Activated T-cell treated with anti-CD3 and anti-CD28 coated beads for 24 hours (primary cell): ENCODE data around the gene FAU.

Source experiments
- DNase-seq: peaks from one replicate; pipeline ENCODE4 v3.0.0-alpha.2; 2020; ENCODE audit warnings: low read depth

Gene FAU

DNA sequence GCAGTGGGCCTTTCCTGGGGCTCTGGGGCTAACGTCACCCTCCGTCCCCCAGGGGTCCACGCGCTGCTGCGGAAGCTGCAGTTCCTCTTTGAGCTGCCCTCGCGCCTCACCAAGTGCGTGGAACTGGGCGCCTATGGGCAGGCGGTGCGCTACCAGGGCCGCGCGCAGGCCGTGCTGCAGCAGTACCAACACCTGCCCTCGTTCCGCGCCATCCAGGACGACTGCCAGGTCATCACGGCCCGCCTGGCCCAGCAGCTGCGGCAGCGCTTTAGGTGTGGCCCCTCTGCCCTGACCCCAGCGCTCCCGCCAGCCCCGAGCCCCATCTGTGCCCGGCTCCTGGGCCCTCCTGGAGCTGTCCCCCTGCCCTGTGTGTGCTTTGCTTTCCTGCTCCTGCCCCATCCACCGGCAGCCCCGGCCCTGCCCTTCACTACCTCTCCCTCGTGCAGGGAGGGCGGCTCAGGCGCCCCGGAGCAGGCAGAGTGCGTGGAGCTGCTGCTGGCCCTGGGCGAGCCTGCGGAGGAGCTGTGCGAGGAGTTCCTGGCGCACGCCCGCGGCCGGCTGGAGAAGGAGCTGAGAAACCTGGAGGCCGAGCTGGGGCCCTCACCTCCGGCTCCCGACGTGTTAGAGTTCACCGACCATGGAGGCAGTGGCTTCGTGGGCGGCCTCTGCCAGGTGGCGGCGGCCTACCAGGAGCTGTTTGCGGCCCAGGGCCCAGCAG, 14.0 kb downstream of the FAU start:
- DNase-seq, result no peak

DNA sequence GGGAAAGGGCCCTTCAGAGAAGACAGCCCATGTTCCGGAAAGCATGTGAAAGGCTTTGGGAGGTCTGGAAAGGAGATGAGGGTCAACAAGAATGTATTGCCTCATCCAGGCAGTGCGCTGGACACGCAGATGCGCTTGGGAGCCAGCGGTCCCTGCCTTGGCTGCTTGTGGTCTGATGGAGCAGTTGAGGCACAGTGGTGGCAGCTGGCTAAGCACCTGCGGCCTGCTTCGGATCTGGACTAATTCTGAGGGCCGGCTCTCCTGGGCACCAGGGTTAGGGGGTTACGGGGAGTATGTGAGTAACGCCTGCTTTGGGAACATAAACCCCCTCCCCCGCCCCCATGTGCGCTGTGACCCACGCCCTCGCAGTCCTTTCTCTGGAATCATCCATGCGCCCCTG, 14.9 kb downstream of the FAU start:
- DNase-seq, result no peak

DNA sequence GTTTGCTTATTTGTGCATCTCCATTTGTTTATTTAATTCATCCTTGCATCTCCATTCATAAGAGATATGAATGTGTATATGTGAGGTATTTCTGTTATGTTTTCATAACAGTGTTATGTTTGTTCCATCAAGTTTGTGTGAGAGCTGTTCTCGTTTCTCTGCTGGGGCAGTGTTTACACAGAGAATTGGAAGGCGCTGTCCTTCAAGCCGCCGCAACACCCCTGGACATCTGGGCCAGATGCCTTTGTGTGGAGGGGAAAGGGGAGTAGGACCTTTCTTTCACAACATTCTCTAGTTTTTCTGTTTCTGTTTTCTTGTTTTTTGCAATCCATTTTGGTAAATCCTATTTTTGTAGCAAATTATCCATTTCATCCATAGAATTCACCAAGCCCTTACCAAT, 17.3 kb downstream of the FAU start:
- no peak for DNase-seq

DNA sequence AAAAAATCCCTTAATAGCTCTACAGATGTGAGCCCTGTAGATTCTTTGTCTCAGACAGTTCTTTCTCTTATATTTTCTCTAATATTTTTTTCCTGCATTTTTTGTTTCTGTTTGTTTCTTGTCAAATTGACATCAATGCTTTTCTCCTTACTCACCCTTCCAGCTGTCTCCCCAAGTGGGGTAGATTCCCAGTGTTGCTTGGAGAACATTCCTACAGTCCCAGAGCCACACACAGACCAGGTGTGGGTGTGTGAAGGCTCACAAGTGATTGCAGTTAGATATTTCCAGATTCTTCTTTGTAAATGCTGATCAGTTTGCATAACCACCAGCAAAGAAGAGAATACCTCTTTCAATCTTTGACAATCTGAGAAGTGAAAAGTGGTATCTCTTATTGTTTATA, 18.5 kb downstream of the FAU start:
- no peak for DNase-seq

DNA sequence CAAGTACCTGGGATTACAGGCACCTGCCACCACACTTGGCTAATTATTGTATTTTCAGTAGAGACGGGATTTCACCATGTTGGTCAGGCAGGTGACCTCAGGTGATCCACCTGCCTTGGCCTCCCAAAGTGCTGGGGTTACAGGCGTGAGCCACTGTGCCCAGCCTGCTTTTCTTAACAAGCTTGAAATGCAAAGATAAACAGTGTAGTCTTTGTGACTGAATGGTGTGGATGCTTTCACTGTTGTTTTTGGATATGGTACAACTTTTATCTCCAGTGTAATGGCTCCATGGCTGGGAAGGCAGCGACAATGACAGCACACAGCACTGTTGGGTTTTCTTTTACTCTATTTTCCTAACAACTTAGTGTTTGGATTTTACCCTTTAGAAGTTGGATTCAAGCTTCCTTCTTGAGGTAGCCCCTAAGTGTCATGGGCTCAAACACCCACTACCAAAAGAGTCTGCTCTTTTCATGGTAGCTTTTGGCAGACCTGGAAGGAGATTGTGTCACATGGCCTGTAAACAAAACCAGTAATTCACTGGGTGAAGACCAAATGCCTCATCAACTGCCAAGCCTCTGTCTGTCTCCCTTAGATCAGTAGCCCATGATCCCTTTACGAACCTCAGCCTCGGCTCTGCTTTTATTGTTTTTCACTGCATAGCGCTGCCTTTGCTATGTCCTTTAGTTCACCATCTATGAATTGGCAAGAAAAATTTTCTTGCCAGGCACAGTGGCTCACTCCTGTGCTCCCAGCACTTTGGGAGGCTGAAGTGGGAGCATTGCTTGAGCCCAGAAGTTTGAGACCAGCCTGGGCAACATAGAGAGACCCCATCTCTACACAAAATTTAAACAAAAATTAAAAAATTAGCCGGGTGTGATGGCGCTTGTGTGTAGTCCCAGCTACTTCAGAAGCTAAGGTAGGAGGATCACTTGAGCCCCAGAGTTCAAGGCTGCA, 19.5 kb downstream of the FAU start:
- DNase-seq, result no peak

DNA sequence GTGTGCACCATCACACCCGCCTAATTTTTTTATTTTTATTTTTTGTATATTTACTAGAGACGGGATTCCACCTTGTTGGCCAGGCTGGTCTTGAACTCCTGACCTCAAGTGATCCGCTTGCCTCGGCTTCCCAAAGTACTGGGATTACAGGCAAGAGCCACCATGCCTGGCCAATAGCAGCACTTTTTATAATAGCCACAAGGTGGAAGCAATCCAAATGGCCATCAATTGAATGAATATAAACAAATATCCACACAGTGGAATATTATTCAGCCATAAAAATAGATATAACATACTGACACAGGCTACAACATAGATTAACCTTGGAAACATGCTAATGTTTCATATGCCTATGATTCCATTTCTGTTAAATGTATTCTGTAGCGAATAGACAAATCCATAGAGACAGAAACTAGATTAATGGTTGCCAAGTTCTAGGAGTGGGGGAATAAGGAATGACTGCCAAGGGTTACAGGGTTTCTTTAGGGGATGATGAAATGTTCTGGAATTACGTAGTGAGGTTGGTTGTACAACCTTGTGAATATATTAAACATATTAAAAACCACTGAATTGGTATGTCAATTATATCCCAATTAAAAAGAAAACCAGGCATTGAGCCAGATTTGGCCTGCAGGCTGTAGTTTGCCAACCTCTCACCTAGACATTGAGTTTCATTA, 21.1 kb downstream of the FAU start:
- DNase-seq, result no peak

DNA sequence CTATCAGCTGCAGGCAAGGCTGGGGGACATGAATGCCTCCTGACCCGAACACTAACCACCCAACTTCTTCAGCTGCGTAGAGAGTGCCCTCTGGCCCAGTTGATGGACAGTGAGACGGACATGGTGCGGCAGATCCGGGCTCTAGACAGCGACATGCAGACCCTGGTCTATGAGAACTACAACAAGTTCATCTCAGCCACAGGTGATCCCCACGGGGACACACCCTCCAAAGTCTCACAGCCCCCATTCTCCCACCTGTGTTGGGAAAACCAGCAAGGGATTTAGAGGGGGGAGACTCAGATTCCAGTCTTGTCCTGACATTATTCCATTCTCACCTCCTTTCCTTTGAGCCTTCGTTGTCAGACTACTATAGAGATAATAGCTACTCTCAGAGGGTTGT, 25.0 kb downstream of the FAU start:
- DNase-seq, result no peak

DNA sequence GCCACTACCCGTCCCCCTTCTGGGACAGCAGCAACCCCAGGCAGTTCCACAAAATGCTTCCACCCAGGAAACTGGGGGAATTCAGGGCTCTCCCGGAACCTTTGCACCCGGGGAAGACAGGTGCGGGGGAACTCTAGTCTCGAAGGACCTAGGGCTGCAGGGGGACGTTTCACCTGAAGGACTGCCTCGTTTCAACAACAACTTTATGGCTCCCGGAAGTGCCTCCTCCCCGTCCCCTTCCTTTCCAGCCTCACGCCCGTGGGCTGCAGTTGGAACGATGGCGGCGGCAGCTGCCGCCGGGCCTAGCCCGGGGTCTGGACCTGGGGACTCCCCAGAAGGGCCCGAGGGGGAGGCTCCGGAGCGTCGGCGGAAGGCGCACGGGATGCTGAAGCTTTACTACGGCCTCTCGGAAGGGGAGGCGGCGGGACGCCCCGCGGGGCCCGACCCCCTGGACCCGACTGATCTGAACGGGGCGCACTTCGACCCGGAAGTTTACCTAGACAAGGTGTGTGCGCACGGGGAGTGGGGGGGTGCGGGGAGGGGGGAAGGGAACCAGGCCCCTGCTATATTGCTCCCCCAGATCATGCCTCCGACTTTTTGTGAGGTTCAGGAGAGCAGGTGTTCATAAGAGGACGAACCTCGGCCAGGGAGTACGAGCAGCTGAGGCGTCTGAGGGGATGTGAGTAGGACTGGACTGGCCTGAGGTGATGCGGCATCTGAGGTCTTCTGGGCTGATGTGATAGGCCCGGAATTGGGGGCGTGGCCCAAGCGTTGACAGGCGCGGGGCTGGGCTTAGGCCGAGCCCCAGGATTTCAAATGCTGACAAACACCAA, 25.7 kb downstream of the FAU start, which contains the start of gene VPS51:
VPS51 (plus strand) TSS at position 241 of the 833 bp plus-strand sequence; CDS start at position 278, 37 bp downstream.
- DNase-seq, result peak; percentile 77

DNA sequence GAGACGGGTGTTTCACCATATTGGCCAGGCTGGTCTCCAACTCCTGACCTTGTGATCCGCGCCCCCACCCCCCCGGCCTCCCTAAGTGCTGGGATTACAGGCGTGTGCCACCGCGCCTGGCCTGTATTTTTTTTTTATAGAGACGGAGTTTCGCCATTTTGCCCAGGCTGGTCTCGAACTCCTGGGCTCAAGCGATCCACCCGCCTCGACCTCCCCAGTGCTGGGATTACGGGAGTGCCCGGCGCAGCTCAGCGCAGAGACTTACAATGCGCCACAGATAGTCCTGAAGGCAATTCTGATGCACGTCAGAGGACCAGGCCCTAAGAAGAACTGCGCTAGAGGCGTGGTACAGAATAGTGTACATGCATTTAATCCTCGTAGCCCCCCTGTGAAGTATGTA, 26.5 kb downstream of the FAU start:
- no peak for DNase-seq

DNA sequence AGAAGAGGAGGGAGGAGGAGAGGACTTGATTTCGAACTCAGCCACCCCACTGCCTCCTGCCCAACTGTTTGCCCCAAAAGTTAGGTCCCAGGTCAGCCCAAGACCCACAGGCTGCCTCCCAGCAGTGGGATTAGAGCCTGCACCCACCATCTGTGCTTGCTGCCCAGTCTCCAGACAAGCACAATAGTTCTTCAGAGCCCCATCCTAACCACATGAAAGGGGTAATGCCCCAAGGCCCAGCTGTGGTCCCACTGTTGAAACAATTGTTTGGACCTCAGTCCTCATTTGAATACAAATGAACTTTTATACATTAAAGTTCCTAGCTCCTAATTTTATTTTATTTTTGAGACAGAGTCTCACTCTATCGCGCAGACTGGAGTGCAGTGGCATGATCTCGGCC, 31.3 kb downstream of the FAU start:
- DNase-seq, result no peak

DNA sequence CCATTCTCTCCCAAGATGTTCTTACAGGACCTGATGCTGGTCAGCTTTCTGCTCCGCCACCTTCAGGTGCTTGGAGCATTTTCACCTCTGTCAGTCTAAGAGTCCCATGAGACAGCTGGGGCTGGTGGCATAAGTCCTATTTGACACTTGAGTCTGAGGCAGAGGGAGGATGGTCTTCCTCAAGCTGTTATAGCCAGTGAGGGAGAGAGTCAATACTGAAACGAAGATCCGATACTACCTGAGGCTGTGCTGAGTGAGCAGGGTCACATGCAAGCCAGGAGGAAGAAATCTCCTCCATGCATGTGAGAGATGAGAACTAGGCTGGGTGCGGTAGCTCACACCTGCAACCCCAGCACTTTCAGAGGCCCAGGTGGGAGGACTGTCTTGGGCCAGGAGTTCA, 32.3 kb downstream of the FAU start:
- no peak for DNase-seq

DNA sequence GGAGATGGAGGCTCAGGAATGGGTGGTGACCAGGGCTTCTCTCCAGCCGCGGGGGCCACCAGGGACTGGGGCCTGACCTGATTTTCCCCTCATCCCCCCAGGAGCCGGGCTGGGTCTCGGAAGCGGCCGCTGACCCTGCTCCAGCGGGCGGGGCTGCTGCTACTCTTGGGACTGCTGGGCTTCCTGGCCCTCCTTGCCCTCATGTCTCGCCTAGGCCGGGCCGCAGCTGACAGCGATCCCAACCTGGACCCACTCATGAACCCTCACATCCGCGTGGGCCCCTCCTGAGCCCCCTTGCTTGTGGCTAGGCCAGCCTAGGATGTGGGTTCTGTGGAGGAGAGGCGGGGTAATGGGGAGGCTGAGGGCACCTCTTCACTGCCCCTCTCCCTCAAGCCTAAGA, 34.1 kb downstream of the FAU start:
- no peak for DNase-seq

DNA sequence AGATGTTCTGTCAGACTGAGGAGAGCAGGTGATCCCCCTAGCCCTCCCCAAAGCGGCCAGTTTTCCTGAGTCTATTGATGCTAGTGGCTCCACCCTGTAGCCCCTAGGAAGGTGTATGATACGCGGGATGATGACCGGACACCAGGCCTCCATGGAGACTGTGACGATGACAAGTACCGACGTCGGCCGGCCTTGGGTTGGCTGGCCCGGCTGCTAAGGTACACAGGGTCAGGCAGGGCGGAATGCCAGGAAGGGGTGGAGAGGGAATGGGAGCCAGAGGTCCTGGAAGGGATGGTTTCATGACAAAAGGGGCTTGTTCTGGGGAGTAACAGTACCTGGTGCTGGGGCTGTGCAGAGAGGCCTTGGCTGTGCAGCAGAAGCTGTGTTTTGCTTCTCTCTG, 34.7 kb downstream of the FAU start:
- DNase-seq, result no peak

DNA sequence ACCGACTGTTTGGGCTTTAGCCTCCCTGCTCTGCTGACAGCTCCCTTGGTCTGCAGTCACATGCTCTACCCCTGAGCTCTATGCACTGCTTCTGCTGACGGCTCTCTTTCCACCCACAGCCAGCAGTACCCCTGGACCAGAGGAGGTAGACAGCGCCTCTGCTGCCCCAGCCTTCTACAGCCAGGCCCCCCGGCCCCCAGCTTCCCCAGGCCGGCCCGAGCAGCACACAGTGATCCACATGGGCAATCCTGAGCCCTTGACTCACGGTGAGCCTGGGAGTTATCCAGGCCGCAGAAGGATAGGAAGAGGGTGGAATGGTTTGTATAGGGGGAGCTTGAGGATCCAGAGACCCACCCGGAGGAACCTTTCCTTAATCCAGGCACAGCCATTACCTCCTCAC, 35.1 kb downstream of the FAU start:
- DNase-seq, result no peak

DNA sequence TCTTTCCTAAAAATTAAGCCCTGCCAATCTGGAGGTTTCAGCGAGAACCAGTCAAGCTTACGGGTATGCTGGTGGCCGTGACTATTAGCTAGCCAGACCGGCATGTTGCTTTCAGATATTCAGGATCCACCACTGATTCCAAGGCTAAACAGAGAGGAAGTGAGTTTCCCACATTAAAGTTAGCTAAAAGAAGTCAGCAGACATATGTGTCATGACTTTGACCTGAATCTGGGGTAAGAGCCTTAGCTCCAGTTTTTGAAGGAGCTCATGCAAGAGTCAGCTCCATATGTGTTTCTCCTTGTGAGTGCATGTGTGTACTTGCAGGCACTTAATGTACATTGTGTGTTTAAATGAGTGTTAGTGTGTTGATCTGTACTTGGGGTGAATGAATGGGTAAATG, 36.5 kb downstream of the FAU start:
- DNase-seq, result no peak

DNA sequence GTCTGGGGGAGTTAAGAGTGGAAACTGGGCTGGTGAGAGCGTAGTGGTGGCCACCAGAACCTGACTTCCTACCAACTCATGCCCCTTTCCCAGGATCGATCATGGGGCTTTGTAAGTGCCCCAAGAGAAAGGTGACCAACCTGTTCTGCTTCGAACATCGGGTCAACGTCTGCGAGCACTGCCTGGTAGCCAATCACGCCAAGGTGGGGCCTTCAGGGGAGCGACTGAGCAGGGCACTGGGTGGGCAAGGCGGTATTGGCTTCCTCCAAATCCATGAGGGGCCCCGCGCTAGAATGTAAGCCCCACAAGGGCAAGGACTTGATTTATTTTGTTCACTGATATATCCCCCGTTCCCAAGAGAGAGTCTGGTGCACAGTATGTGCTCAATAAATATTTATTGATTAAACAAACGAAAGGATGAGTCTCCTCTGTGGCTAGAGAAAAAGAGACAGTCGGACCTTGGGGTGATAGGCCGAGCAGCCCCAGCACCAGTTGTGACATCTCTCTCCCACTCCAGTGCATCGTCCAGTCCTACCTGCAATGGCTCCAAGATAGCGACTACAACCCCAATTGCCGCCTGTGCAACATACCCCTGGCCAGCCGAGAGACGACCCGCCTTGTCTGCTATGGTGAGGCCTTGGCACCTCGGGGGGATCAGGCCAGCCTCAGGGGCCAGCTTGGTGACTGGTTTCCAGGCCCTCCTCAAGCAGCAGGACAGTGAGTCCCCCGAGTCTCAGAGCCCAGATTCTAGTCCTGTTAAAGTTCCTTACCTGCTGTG, 37.1 kb downstream of the FAU start:
- DNase-seq, result no peak

DNA sequence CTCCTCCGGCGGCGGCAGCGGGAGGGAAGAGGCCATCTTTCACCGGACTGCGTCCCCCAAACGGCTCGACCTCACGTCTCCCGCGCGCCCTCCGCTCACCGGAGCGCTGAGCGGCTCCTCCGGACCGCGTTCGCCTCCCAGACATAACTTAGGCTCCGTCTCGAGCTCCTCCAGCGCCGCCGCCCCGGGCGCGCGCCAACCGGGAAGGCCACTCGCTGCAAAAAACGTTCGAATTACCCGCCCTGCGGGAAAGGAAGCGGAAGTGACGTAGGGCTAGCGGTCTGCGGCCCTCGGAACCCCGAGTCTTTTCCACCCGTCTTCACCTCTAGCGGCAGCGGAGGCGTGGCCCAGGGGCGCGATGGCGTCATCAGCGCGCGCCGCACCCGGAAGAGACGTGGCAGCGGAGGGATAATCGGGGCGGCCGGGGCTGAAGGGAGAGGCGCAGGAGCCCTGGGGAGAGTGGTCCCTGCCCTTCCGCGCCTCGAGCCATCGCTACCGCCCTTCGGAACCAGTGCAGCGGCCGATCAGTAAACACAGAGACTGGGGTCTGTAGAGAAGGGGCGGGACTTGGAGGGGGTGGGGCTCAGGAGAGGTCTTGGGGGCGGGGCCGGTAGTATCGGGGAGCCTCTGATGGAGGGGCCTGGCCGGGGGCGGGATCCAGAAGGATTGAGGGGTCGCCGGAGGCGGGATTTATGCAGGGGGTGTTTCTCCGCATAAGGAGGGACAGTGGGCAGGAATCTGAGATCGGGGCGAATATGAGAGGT, 37.9 kb downstream of the FAU start, which contains the start of the genes CDCA5 and ZFPL1:
CDCA5 (minus strand) TSS at position 207 of the 764 bp plus-strand sequence; CDS start at position 145, 62 bp downstream.
ZFPL1 (plus strand) TSS at position 389 of the 764 bp plus-strand sequence. CDS start 477 bp downstream, outside the sequence.
- peak; percentile 94 for DNase-seq

DNA sequence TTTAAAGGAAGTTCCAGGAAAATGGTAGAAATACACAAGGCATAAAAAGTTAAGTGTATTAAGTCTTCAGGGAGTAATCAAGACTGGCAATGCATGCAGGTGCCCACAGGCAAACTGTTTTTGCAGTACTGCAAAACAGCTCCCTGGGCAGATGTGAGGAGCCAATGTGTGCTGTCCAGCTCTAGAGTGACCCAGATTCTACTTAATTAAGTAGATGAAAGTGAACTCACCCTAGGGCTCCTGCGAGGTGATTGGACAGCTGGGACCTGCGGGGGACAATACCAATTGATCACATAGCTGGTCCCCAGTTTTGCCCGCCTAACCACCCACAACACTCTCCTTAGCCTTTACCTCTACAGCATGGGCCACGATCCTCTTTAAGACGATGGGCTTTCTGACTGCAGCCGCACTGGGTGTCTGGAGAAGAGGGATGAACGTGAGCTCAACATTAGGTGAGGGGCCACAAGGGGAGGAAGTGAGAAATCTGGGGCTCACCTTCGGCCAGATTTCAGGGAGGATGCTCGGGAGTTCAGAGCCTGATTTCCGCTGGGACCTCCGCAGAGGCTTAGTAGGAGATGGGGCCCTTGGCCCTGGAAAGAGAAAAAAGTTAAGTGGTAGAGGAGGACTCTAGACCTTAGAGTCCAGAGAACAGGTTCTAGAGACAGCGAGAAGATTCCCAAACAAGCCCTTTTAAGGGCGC, 38.6 kb downstream of the FAU start:
- no peak for DNase-seq

DNA sequence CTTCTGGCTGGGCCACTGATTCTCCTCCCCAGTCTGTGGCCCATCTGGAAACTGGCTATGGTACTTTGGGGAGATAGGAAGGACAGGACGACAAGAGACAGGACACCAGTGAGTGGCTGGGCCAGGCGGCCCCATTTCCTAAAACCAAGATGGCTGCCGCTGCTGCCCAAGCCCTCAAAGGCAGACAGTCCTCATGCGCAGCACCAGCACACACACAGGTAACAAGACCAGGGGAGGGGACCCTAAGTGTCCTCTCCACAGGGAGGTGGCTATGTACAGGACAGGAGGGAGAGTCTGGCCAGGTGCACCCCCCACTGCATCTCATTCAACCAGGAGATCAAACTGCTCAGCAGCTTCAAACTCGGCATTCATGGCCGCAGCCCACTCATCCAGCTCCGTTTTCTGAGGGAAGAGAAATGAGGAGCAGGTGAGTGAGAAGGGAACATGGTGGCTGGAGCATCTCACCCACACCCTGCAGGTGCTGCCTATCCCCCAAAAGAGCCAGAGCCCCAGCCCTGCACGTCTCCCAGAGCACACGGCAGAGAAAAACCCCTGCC, 43.1 kb downstream of the FAU start:
- DNase-seq, result no peak
